Left renal pelvis (tissue), 4 donors: ENCODE data around the gene OSM. TPM values are rescaled to one million over a fixed set of nuclear protein-coding genes. Genes with fewer than 3 reads are reported as not detected.
"Not testable (repeated sequence)": the region's sequence is repeated elsewhere in the genome, so short reads cannot be mapped to it uniquely, and the experiment has no call there.

Experiments used
- DNase-seq, 4 donors: peaks; one replicate each; pipeline ENCODE4 v3.0.0-alpha.2; 2013; ENCODE audit warnings: low read depth in 4 of 4, low spot score in 3 of 4
- polyA plus RNA-seq, 4 donors: library from polyadenylated mRNA; unstranded; fragments of 120-200 nt; gene quantifications; one replicate each; pipeline ENCODE4 v1.2.1, GENCODE V29; 2013; ENCODE audit not compliant: insufficient read length in 4 of 4

OSM gene
- polyA plus RNA-seq, 4 donors = 0.20 to 2.3 TPM; not detected in 2

DNA sequence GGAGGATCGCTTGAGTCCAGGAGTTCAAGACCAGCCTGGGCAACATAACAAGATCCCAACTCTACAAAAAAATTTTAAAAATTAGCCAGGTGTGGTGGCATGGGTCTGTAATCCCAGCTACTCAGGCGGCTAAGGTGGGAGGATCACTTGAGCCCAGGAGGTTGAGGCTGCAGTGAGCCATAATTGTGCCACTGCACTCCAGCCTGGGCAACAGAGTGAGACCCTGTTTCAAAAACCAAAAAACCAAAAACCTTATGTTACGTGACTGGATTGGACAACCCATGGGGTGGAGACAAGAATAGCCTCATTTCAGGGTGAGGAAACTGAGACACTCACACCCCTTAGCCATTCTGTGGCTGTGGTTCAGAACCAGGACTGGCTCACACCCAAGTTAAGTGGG, 50.4 kb downstream of the OSM start:
- DNase-seq = not testable (repeated sequence)

DNA sequence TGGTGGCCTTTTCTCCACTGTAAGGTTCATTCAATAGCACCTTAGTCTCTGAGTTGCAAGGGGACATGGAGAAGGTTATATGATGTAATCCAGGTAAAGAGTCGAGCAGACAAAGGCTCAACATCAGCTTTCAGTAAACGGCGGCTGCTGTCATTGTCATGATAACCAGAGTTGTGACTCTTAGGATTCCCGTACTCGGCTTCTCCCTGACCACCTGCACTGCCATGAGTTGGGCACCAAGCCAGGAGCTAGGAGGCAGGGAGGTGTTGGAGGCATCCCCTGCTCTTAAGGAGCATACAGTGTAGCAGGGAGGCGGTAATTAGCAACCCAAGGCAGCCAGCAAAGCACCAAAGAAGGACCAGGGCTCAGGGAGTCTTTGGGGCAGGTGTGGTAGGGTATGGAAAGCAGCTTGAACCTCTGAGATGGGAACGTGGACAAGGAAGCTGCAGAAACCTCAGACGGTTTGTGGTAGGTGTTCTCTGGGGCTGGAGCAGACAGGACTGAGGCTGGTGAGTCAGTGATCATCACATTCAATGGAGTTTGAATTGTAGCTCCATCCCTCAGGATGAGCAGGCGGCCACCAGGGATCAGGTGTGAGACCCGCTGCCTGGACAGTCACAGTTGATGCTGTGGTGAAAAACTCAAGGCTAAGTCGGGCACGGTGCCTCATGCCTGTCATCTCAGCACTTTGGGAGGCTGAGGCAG, 51.8 kb downstream of the OSM start:
- no peak for DNase-seq

DNA sequence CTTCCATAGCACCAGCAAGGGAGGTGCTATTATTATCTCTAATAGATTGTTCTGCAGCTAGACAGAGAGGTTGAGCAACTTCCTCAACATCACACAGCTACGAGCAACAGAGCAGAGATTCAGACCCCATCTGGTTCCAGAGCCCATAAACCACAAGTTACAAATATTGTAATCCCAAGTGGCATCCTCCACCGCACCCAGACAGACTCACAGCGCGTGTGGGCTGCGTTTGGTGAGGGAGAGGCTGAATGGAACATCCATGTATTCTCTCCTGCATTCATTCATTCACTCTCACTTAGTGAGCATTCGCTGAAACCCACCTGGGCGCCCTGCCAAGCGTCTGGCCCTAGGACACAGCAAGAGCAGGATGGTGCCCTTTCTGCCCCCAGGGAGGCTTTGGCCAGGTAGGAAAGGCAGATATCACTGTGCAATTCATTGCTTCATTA, 53.6 kb downstream of the OSM start:
- DNase-seq = no peak

Other genes starting within 250 kb of the OSM start
- gene HORMAD2, start 186.4 kb downstream of the OSM start, polyA plus RNA-seq = not detected
- 1 to 10 TPM; 1.6 to 2.3 (median 1.8) TPM for gene LIF, start 20.1 kb downstream of the OSM start, polyA plus RNA-seq
- 10 to 100 TPM in 3 of 4 donors, 1 to 10 TPM in 1; 9.0 to 14.4 (median 11.9) TPM for gene CASTOR1, start 22.7 kb upstream of the OSM start, polyA plus RNA-seq
- gene TBC1D10A, start 60.1 kb upstream of the OSM start, polyA plus RNA-seq = 10 to 100 TPM; 12.1 to 19.9 (median 12.8) TPM
- gene SF3A1, start 90.0 kb upstream of the OSM start, polyA plus RNA-seq = 100 to 1,000 TPM; 133 to 155 (median 150) TPM
- gene CCDC157, start 90.2 kb upstream of the OSM start, polyA plus RNA-seq = 1 to 10 TPM; 1.9 to 7.8 (median 5.0) TPM
- 10 to 100 TPM; 17.2 to 27.9 (median 21.2) TPM for gene RNF215, start 120.6 kb upstream of the OSM start, polyA plus RNA-seq
- gene SEC14L2, start 130.2 kb upstream of the OSM start, polyA plus RNA-seq = 1 to 10 TPM; 4.3 to 8.1 (median 5.9) TPM
- 10 to 100 TPM in 1 of 4 donors, 1 to 10 TPM in 3; 2.4 to 12.0 (median 8.4) TPM for gene MTFP1, start 158.9 kb upstream of the OSM start, polyA plus RNA-seq
- gene SEC14L3, start 205.2 kb upstream of the OSM start, polyA plus RNA-seq = under 1 TPM in 2 of 4 donors, not detected in 2; 0.07 to 0.09 TPM
- 1 to 10 TPM in 1 of 4 donors, under 1 TPM in 3; 0.44 to 1.1 (median 0.68) TPM for gene SEC14L4, start 238.8 kb upstream of the OSM start, polyA plus RNA-seq